GM21526 (cell line): Measurements from ENCODE around the gene RRAS2.
A peak's percentile ranks its signal among the peaks of the same experiment; 100 is the strongest.
"Not testable (repeated sequence)": the region's sequence is repeated elsewhere in the genome, so short reads cannot be mapped to it uniquely, and the experiment has no call there.

Source experiments
- ATAC-seq: cut with Tn5 transposase; IDR thresholded peaks from one replicate; pipeline ENCODE4 v1.9.1; 2021; ENCODE audit warnings: moderate library complexity; ENCODE audit not compliant: unreplicated experiment, low FRiP score

RRAS2 gene

GRCh38 chr11:14308897-14309387 lies 50.0 kb downstream of the RRAS2 start:
- peak; percentile 41 for ATAC-seq

GRCh38 chr11:14308114-14308896 lies 50.7 kb downstream of the RRAS2 start:
- ATAC-seq, result peak; percentile 49

GRCh38 chr11:14306481-14306880 lies 52.5 kb downstream of the RRAS2 start:
- no peak for ATAC-seq

- ATAC-seq, result no peak
Observed at GRCh38 chr11:14305649-14306048, 53.3 kb downstream of the RRAS2 start.

- ATAC-seq, result no peak
Observed at GRCh38 chr11:14304601-14305000, 54.4 kb downstream of the RRAS2 start.

DNA sequence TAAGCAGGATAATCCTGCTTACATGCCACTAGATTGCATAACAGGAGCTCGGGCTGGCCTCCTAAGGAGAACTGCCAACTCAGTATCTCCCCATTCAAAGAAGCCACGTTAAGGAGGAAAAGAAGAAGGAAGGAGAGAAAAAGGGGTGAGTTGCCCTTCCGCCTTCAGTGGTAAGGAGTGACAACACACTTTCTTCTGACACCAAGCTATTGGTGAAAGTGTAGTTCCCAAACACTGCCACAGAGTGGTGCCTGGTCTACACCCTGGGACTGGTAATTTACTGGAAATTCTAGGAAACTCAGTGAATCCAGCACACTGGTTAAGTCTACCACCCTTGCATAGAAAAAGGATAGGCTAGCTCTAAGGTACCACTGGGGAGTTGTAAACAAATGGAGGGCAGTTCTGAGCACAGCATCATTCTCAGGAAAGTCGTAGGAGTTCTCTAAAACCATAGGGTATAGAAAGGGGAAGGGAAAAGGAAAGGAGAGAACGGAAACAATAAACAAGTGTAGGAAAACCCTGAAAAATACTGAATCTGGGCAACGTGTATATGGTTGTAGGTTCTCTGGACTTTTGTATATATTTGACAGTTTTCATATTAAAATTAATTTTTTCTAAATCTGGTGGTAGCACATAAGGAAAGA lies 58.2 kb downstream of the RRAS2 start:
- ATAC-seq, result peak; percentile 72

DNA sequence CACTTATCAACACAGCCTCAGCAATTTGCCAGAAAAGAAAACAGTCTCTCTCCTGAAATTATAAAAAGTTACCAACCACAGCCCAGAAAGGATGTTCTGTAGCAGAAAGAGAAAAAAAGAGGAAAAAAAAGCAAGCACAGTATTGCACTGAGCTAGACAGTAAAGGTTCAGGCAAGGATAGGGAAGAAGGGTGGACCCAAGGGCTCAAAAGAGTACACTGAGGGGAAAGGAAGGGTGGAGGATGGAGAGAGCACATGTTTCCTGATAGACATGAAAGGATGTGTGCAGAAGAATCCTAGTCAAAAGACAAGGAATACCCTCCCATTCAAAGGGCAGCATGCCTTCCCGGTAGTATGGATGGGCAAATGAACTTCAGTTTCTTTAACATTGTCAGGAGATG lies 59.1 kb downstream of the RRAS2 start:
- no peak for ATAC-seq

- ATAC-seq, result no peak
Observed at GRCh38 chr11:14290422-14290821, 68.6 kb downstream of the RRAS2 start.

- ATAC-seq, result no peak
Observed at GRCh38 chr11:14288189-14288935, 70.6 kb downstream of the RRAS2 start.

DNA sequence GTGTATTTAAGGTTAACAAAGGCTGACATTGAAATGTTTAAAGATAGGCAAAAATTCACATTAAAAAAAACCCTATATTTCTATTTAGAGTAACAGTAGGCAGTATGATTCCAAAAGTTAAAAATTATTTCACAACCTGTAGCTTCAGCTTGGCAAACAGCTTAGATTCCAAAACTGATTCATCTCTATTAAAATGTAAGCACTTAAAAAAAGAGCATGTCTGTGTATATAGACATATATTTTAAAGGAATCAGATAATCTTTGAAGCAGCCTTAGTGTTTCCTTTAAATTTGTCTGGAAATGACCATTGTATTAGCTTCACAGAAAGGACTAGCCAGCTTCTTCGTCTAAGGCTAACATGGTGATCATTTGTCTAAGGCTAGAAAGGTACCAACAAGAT lies 80.1 kb downstream of the RRAS2 start:
- ATAC-seq, result not testable (repeated sequence)

DNA sequence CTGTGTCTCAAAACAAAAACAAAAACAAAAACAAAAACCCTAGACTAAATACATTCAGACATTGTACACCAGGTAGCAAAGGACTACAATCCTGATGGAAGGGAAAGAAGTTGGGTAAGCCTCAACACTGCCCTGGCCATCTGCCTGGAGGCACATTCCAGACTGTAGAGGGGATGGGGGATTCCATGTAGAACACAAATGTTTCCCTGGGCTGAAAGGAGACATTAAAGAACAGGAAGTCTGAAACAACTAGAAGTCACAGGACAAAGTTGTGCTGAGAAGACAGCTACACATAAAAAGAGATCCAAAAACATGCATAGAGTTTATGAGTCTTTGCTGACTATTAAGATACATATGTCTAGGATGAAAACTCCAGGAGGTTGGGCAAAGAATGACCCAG lies 83.9 kb downstream of the RRAS2 start:
- ATAC-seq, result no peak

DNA sequence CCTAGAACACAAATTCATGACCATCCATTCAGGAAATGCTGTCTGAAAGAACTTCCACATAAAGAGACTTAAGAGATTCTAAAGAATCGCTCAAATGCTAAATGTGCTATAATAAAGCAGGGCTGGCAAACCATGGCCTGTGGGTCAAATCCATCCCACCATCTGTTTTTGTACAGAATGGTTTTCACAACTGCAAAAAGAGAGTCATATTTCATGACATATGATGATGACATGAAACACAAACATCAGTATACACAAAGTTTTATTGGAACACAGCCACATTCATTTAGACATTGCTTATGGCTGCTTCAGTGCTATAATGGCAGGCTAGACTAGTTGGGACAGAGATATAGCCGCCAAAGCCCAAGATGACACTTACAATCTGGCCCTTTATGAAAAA lies 85.1 kb downstream of the RRAS2 start:
- no peak for ATAC-seq

GRCh38 chr11:14270690-14271542 lies 88.1 kb downstream of the RRAS2 start:
- ATAC-seq, result peak; percentile 67

- no peak for ATAC-seq
Observed at GRCh38 chr11:14269692-14270573, 89.0 kb downstream of the RRAS2 start.

DNA sequence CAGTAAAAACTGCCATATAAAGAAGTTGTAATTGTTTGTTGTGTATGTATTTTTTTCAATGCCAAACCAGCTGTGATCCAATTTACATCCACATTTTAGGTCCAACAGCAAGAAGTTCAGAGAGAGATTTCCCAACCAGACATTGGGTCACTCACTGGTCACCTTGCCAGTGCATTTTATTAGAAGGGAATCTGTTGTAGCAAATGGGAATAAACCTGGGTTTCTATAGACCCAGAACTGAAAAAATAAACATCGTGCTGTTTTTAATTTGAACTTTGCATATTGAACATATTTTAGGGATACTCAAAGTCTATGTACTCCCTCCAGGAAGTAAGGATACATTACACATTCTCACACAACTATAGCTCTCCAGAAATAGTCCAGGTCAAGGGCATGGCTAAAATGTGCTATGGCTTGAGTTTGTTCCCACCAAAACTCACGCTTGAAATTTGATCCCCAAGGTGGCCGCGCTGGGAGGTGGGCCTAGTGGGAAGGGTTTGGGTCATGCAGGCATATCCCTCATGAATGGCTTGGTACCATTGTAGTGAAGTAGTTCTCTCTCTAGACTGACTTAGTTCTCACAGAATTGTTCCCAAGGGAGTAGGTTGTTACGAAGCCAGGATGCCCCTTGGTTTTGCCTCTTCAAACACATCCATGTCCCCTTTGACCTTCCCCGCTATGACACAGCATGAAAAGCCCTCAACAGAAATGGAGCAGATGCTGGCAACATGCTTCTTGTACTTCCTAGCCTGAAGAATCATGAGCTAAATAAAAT lies 90.9 kb downstream of the RRAS2 start:
- ATAC-seq, result no peak

GRCh38 chr11:14266622-14267021 lies 92.4 kb downstream of the RRAS2 start:
- ATAC-seq, result no peak

DNA sequence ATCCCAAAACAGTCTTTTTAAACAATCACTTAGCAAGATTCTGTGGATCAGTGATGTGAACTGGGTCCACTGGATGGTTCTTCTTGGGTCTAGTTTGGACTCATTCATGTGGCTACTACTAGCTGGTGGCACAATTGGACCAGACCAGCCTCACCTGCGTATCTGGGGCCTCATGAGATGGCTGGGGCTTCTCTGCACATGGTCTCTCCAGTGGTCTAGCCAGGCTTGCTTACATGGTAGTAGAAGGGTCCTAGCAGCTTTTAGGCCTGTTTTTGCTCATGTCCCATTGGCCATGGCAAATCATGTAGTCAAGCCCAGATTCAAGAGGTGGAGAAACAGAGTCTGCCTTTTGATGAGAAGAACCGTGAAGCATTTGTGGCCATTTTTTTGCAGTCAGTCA lies 94.0 kb downstream of the RRAS2 start:
- ATAC-seq, result no peak

DNA sequence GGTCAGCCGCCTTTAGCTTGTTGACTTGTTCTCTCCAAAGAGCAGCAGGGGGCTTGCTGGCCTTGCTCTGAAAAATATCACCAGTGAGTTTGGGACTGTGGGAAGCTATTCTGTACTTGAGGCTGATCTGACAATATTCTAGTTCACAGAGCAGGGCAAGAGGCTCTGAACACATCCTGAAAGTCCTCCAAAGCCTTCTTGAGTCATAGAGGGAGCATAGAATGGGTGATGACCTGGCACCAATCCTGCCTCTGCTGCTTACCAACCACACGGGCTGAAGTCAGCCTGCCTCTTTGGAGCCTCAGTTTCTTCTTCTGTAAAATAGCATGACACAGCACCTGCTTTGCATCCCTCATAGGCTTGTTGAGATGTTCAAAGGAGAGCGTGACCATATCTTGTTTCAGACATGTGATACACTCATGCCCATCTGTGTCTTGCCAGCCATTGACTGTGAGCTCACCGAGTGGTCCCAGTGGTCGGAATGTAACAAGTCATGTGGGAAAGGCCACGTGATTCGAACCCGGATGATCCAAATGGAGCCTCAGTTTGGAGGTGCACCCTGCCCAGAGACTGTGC lies 96.6 kb downstream of the RRAS2 start:
- ATAC-seq, result no peak
